MM.1S (cell line): ENCODE data around the gene SHC2.

Source experiments
- EZH2 ChIP-seq: fragments of 300-600 bp; sonication (generic); optimal IDR thresholded peaks from 2 replicates; pipeline ENCODE3; 2017; ENCODE audit warnings: low read depth, mild to moderate bottlenecking, antibody characterized with exemption, low read length, mixed read lengths
- EZH2phosphoT487 ChIP-seq: fragments of 300-600 bp; sonication (generic); IDR thresholded peaks from 2 replicates; pipeline ENCODE4 v1.6.1; 2018; ENCODE audit warnings: antibody characterized with exemption, low read length
- TF ChIP-seq, protein P1 (sequence below): fragments of 300-600 bp; sonication (generic); IDR thresholded peaks from 2 replicates; pipeline ENCODE4 v1.5.1; 2016; ENCODE audit warnings: antibody characterized with exemption, low read length, mixed read lengths

DNA sequence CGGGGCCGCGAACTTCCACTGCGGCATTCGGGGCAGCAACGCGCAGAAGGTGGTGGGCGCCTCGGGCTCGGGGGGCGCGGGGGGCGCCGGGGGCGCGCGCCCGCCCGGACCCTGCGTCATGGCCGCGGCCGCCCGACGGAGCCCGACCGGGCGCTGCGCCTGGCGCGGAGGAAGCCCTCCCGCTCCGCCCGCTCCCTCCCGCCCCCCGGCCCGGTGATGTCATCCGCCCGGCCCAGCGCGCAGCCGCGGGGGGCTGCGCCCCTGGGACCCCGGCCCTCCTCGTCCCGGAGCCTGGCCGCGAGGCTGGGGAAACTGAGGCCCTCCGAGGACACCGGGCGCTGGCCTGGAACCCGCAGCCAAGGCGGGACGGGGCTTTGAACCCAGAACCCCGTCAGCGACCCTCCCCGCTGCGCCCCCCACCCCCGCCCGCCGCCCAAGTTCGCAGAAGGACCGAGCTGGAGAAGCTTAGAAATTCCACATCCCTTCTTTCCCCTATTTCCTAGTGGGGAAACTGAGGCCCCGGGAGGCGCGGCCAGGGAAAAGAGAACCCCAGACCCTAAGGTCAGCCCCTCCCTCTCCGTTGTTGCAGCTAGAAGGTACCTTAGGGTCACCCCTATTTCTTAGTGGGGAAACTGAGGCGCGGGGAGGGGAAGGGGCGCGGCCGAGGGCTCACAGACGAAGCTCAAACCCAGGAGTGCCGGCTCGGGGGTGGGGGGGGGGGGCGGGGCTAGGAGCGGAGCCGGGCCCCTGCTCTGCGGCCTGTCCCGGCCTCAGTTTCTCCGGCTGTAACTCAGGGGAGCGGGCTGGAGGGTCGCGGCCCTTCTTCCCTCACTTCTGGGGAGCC is at the start of gene SHC2:
- TF ChIP-seq EZH2 = no peak
- TF ChIP-seq, protein P1, sequence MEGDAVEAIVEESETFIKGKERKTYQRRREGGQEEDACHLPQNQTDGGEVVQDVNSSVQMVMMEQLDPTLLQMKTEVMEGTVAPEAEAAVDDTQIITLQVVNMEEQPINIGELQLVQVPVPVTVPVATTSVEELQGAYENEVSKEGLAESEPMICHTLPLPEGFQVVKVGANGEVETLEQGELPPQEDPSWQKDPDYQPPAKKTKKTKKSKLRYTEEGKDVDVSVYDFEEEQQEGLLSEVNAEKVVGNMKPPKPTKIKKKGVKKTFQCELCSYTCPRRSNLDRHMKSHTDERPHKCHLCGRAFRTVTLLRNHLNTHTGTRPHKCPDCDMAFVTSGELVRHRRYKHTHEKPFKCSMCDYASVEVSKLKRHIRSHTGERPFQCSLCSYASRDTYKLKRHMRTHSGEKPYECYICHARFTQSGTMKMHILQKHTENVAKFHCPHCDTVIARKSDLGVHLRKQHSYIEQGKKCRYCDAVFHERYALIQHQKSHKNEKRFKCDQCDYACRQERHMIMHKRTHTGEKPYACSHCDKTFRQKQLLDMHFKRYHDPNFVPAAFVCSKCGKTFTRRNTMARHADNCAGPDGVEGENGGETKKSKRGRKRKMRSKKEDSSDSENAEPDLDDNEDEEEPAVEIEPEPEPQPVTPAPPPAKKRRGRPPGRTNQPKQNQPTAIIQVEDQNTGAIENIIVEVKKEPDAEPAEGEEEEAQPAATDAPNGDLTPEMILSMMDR = no peak
- TF ChIP-seq EZH2phosphoT487 = no peak
